Spleen (tissue), 11 donors: ENCODE results near the gene OR6B1. TPM values are rescaled to one million over a fixed set of nuclear protein-coding genes. Genes with fewer than 3 reads are reported as not detected.

Experiments
- DNase-seq: peaks from one replicate; pipeline ENCODE4 v3.0.0-alpha.2; 2020
- H3K27ac ChIP-seq, 8 donors: fragments of 200-600 bp; sonication (generic) in 7 of 8; 1 replicate in 4 of 8; 2 replicates in 4 of 8; pipeline versions ENCODE4 v1.5.0 to v1.8.0; 2016 to 2021; ENCODE audit warnings: inconsistent platforms in 4 of 8, mild to moderate bottlenecking in 4 of 8, moderate library complexity in 1 of 8
- H3K27me3 ChIP-seq, 7 donors: fragments of 200-600 bp; sonication (generic) in 6 of 7; replicated peaks in 1 of 7; 1 replicate in 4 of 7; 2 replicates in 3 of 7; pipeline versions ENCODE4 v1.5.0 to v1.8.0; 2016 to 2021; ENCODE audit warnings: inconsistent platforms in 3 of 7, mild to moderate bottlenecking in 1 of 7
- H3K36me3 ChIP-seq, 6 donors: fragments of 200-600 bp; sonication (generic) in 5 of 6; 1 replicate in 4 of 6; 2 replicates in 2 of 6; pipeline versions ENCODE4 v1.5.0 to v1.8.0; 2016 to 2021; ENCODE audit warnings: inconsistent platforms in 2 of 6
- H3K4me1 ChIP-seq, 6 donors: fragments of 200-600 bp; sonication (generic) in 5 of 6; 1 replicate in 3 of 6; 2 replicates in 3 of 6; pipeline versions ENCODE4 v1.5.0 to v1.8.0; 2016 to 2021; ENCODE audit warnings: inconsistent platforms in 3 of 6
- H3K4me3 ChIP-seq, 8 donors: fragments of 200-600 bp; sonication (generic) in 7 of 8; 1 replicate in 4 of 8; 2 replicates in 4 of 8; pipeline versions ENCODE4 v1.5.0 to v1.8.0; 2016 to 2021; ENCODE audit warnings: inconsistent platforms in 4 of 8, mild to moderate bottlenecking in 4 of 8, moderate library complexity in 2 of 8
- H3K9me3 ChIP-seq, 8 donors: fragments of 200-600 bp; sonication (generic) in 7 of 8; 1 replicate in 4 of 8; 2 replicates in 4 of 8; pipeline versions ENCODE4 v1.5.0 to v1.8.0; 2016 to 2021; ENCODE audit warnings: inconsistent platforms in 4 of 8
- POLR2A ChIP-seq, 3 donors: fragments of 450-650 bp; IDR thresholded peaks; one replicate each; pipeline ENCODE4 v1.5.1; 2017; ENCODE audit warnings: antibody characterized with exemption in 3 of 3, mild to moderate bottlenecking in 1 of 3
- POLR2AphosphoS5 ChIP-seq, 3 donors: sonication (generic); formaldehyde crosslinking; IDR thresholded peaks; one replicate each; pipeline ENCODE4 v1.5.1; 2017; ENCODE audit warnings: antibody characterized with exemption in 3 of 3
- WGBS, 5 donors: extraction: QIAGEN DNeasy Blood & Tissue Kit in 3 of 5; methylation state at CpG; one replicate each; pipeline versions ENCODE4 v1.1.5 to v1.1.7; 2013 to 2018; 5-methylcytosine and 5-hydroxymethylcytosine counted together
- intact Hi-C: fragments of 100-400 bp; cut with DNase I; formaldehyde crosslinking; loops from one replicate; pipeline ENCODE4 v1.15.0; 2023; ENCODE audit warnings: low total_unique reads
- polyA plus RNA-seq, 3 donors: library from polyadenylated mRNA; stranded (reverse); fragments of 200-250 nt; gene quantifications; one replicate each; pipeline ENCODE4 v1.2.1, GENCODE V29; 2013
- total RNA-seq, 7 donors: library from RNA; depleted of rRNA in 3 of 7; stranded (reverse); fragments of >200 nt in 3 of 7; fragmentation: NEBNext Ultra II Directional in 4 of 7; extraction: Animal tissue kit (Norgen Biotek cat#: 25700) in 4 of 7; gene quantifications; one replicate each; pipeline versions ENCODE4 v1.1.0 to v1.2.1, GENCODE V29; 2016 to 2021
- TF ChIP-seq, protein P1 (sequence below), 11 experiments: fragments of 200-600 bp in 7 of 11; fragments of 450-650 bp in 4 of 11; sonication (generic) in 4 of 11; IDR thresholded peaks in 8 of 11; conservative IDR thresholded peaks in 3 of 11; 1 replicate in 7 of 11; 2 replicates in 4 of 11; pipeline versions ENCODE4 v1.4.0 to v1.8.0; 2016 to 2021; ENCODE audit warnings: antibody characterized with exemption in 11 of 11, inconsistent platforms in 4 of 11, mild to moderate bottlenecking in 1 of 11
- donor health status: healthy with polysubstance abuse.
- donor health status: DM: no; HTN: no; CAD: no; lungs with moderate emphysema.
- donor health status: DM: no; HTN: no; CAD: no.
- donor health status: Bipolar disorder and iron deficiency.
- donor health status: healthy.
- donor health status: DM: no; HTN: no; CAD: no.
- donor health status: DM: yes; HTN: yes; CAD: no.

OR6B1 gene
- total and polyA plus RNA-seq, 10 donors: not detected

DNA sequence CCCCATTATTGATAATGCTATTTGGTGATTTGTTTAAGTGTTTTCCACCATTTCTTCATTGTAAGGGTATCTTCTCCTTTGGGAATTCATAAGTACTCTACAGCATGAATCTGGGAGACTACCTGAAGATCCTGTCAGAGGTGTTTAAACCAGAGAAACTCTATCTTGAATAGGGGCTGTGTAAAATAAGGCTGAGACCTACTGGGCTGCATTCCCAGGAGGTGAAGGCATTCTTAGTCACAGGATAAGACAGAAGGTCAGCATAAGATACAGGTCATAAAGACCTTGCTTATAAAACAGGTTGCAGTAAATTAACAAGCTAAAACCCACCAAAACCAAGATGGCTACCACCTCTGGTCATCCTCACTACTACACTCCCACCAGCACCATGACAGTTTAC is 35.3 kb downstream of the OR6B1 start:
- TF ChIP-seq POLR2A (IDR thresholded peaks at IDR 0.05): no peak
- TF ChIP-seq, protein P1, sequence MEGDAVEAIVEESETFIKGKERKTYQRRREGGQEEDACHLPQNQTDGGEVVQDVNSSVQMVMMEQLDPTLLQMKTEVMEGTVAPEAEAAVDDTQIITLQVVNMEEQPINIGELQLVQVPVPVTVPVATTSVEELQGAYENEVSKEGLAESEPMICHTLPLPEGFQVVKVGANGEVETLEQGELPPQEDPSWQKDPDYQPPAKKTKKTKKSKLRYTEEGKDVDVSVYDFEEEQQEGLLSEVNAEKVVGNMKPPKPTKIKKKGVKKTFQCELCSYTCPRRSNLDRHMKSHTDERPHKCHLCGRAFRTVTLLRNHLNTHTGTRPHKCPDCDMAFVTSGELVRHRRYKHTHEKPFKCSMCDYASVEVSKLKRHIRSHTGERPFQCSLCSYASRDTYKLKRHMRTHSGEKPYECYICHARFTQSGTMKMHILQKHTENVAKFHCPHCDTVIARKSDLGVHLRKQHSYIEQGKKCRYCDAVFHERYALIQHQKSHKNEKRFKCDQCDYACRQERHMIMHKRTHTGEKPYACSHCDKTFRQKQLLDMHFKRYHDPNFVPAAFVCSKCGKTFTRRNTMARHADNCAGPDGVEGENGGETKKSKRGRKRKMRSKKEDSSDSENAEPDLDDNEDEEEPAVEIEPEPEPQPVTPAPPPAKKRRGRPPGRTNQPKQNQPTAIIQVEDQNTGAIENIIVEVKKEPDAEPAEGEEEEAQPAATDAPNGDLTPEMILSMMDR (IDR thresholded peaks at IDR 0.05 in 8 of 11, conservative IDR thresholded peaks at IDR 0.05 in 3 of 11): no peak
- no peak for TF ChIP-seq POLR2AphosphoS5 (IDR thresholded peaks at IDR 0.05)
- no peak overlapping the region for H3K4me3 ChIP-seq
- H3K27ac ChIP-seq: no peak overlapping the region
- H3K4me1 ChIP-seq: no peaks in the 10 kb centered on the region
- H3K9me3 ChIP-seq: no peaks in the 10 kb centered on the region
- intact Hi-C loops: no loop called here
- no peaks in the 10 kb centered on the region for H3K27me3 ChIP-seq
- H3K36me3 ChIP-seq: no peaks in the 10 kb centered on the region
- no peak for DNase-seq

DNA sequence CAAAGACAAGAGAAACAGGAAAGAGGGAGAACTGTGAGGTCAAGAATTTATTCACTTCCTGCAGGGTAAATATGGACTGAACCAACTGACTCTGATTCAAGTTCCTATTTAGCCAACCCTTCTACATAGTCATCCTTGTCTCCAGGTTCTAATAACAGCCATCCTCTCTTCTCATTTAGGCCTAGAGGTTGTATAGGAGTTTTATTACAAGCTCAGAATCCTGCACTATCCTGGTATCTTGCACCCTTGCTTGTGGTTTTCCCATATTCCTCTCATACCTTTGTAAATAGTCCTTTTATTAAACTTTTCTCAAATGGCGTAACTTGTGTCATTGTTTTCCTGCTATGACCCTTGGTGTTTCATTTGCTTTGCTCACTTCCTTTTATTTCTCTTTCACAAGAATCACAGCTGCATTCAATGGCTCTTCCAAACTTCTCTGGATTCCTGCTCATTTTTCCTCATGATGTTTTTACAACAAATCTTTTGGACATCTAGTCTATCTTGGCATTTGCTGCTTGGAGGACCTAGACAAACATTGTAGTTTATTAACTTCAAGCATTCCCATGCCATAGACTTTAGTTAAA is 36.3 kb downstream of the OR6B1 start:
- intact Hi-C loops: no loop called here
- Histone ChIP-seq H3K27me3 (no peaks in the 10 kb centered on the region), H3K9me3 (no peaks in the 10 kb centered on the region), H3K4me3 (no peak overlapping the region), H3K27ac (no peak overlapping the region), H3K4me1 (no peaks in the 10 kb centered on the region), H3K36me3 (no peaks in the 10 kb centered on the region)
- TF ChIP-seq POLR2A (IDR thresholded peaks at IDR 0.05): no peak
- TF ChIP-seq, protein P1 (IDR thresholded peaks at IDR 0.05 in 8 of 11, conservative IDR thresholded peaks at IDR 0.05 in 3 of 11): no peak
- TF ChIP-seq POLR2AphosphoS5 (IDR thresholded peaks at IDR 0.05): no peak
- 0 to 85% (median 38%) methylated on average over 1 of the region's 1 CpG for WGBS, 5 donors
- DNase-seq: no peak

DNA sequence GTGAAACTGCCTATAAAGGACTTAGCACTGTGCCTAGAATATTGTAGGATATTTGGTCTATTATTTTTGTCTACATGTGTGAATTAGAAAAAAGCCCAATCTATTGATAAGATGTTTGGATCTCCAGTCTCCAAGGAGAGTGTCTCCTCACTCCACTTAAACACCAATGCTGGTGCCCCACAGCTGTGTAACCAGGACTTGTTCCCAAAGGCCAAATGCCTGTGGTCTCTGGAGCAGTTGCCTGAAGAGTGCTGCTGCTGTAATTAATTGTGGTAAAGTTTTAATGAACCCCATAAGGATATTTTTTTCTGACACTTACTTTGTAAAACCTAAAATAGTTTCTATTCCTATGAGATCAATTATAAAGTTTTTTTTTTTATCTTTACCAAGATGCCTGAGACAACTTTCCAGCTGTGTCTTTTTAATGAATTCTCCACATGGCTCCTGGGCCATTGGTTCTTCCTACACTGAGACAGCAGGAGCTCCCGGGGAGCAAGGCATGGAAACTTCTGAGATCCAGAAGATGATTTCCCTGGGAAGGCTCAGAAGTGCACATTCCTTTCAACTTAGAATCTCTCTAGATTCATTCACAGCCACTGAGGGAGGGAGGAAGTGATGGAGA is 37.4 kb downstream of the OR6B1 start:
- Histone ChIP-seq H3K4me3 (no peak overlapping the region), H3K36me3 (no peaks in the 10 kb centered on the region), H3K27me3 (no peaks in the 10 kb centered on the region), H3K9me3 (no peaks in the 10 kb centered on the region), H3K27ac (no peak overlapping the region), H3K4me1 (no peaks in the 10 kb centered on the region)
- DNase-seq: no peak
- TF ChIP-seq POLR2A (IDR thresholded peaks at IDR 0.05) (no peak), POLR2AphosphoS5 (IDR thresholded peaks at IDR 0.05) (no peak)
- TF ChIP-seq, protein P1 (IDR thresholded peaks at IDR 0.05 in 8 of 11, conservative IDR thresholded peaks at IDR 0.05 in 3 of 11): no peak
- intact Hi-C loops: no loop called here
- WGBS, 5 donors: 80 to 92% (median 86%) methylated on average over 1 of the region's 1 CpG

DNA sequence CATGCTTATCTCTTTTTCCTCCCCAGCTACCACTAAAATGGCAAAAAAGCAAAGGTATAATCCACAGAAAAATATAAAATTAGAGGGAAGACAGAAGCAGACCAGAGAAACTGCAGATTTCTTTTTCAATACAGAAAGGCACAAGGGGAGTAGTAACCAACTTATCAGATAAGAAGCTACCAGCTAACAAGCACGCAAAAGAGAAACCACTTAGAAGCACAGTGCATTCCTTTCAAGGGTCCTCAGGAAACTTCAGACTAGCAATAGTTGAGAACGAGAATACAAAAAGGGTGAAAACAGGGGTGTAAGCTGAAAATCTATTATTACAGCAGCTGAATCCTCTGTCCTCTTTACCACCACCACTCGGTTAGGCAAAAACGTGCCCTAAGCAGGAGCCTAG is 38.8 kb downstream of the OR6B1 start:
- intact Hi-C loops: no loop called here
- Histone ChIP-seq H3K9me3 (no peaks in the 10 kb centered on the region), H3K27me3 (no peaks in the 10 kb centered on the region), H3K27ac (no peak overlapping the region), H3K4me3 (no peak overlapping the region), H3K4me1 (no peaks in the 10 kb centered on the region), H3K36me3 (no peaks in the 10 kb centered on the region)
- WGBS, 5 donors: 53 to 76% (median 66%) methylated on average over 4 of the region's 4 CpGs
- TF ChIP-seq POLR2A (IDR thresholded peaks at IDR 0.05) (no peak), POLR2AphosphoS5 (IDR thresholded peaks at IDR 0.05) (no peak)
- TF ChIP-seq, protein P1 (IDR thresholded peaks at IDR 0.05 in 8 of 11, conservative IDR thresholded peaks at IDR 0.05 in 3 of 11): no peak
- no peak for DNase-seq
